Psoas muscle (tissue), 8 donors: Measurements from ENCODE around the gene TSKU. TPM values are rescaled to one million over a fixed set of nuclear protein-coding genes. Genes with fewer than 3 reads are reported as not detected.

Experiments
- ATAC-seq, 4 donors: fragments of 200-7000 bp; cut with Tn5 transposase; one replicate each; pipeline ENCODE4 v1.9.1; 2020; ENCODE audit warnings: moderate library complexity in 3 of 4, mild to moderate bottlenecking in 2 of 4
- DNase-seq, 2 donors: peaks; one replicate each; pipeline ENCODE4 v3.0.0-alpha.2; 2020
- H3K27ac ChIP-seq: fragments of 200-600 bp; one replicate; pipeline ENCODE4 v1.8.0; 2022
- H3K27me3 ChIP-seq, 3 donors: fragments of 200-600 bp in 1 of 3; one replicate each; pipeline versions ENCODE4 v1.6.1 to v1.8.0; 2013 to 2022; ENCODE audit warnings: low read length in 2 of 3, mild to moderate bottlenecking in 2 of 3, moderate library complexity in 1 of 3; ENCODE audit not compliant: insufficient read depth in 3 of 3
- H3K36me3 ChIP-seq, 2 donors: fragments of 200-600 bp in 1 of 2; one replicate each; pipeline versions ENCODE4 v1.6.1 to v1.8.0; 2013 to 2022; ENCODE audit warnings: low read depth in 1 of 2, mild to moderate bottlenecking in 1 of 2, moderate library complexity in 1 of 2; ENCODE audit not compliant: insufficient read depth in 1 of 2
- H3K4me1 ChIP-seq: fragments of 200-600 bp; one replicate; pipeline ENCODE4 v1.8.0; 2022
- H3K4me3 ChIP-seq: fragments of 200-600 bp; one replicate; pipeline ENCODE4 v1.8.0; 2022; ENCODE audit warnings: mild to moderate bottlenecking
- H3K9me3 ChIP-seq: fragments of 200-600 bp; one replicate; pipeline ENCODE4 v1.8.0; 2022
- CTCF ChIP-seq: fragments of 200-600 bp; IDR thresholded peaks from one replicate; pipeline ENCODE4 v1.8.0; 2022; ENCODE audit warnings: antibody characterized with exemption
- WGBS, 3 donors: extraction: QIAGEN DNeasy Blood & Tissue Kit; methylation state at CpG; one replicate each; pipeline versions ENCODE4 v1.1.6 to v1.1.7; 2013; 5-methylcytosine and 5-hydroxymethylcytosine counted together
- intact Hi-C, 2 donors: fragments of 100-400 bp; cut with DNase I; formaldehyde crosslinking; loops; one replicate each; pipeline versions ENCODE4 v1.11.0 to v1.14.2; 2022
- polyA plus RNA-seq, 3 donors: library from polyadenylated mRNA; stranded (reverse); fragments of 200-250 nt; gene quantifications; one replicate each; pipeline ENCODE4 v1.2.3, GENCODE V29; 2013
- total RNA-seq, 4 donors: library from RNA; stranded (reverse); fragmentation: NEBNext Ultra II Directional in 2 of 4; extraction: Animal tissue kit (Norgen Biotek cat#: 25700) in 2 of 4; gene quantifications; one replicate each; pipeline versions ENCODE4 v1.2.1 to v1.2.4, GENCODE V29; 2021 to 2023
- donor health status: healthy with polysubstance abuse.
- donor health status: DM: no; HTN: no; CAD: no; lungs with moderate emphysema.
- donor health status: Bipolar disorder and iron deficiency.
- donor health status: healthy.
- donor health status: DM: yes; HTN: yes; CAD: no.
- donor health status: DM: no; HTN: no; CAD: no.
- donor health status: DM: no; HTN: no; CAD: no.
- donor health status: DM: yes; HTN: yes; CAD: no.

The TSKU gene
- total and polyA plus RNA-seq, 7 donors = 3.1 to 11.4 (median 4.0) TPM

- Histone ChIP-seq H3K27me3 (no peaks in the 10 kb centered on the region), H3K36me3 (no peaks in the 10 kb centered on the region), H3K9me3 (no peaks in the 10 kb centered on the region), H3K4me3 (peak overlapping the region; percentile 46), H3K27ac (no peak overlapping the region), H3K4me1 (no peaks in the 10 kb centered on the region)
- 66 to 76% (median 71%) methylated on average over 9 of the region's 9 CpGs for WGBS, 3 donors
- intact Hi-C loops = loop anchor here (1.0 kb wide), 1 partner anchor 64 kb away; no protein-coding TSS in a partner anchor
- DNase-seq (no peak), ATAC-seq (peak in 3 of 4 donors; percentile 2 to 8 (median 4))
- no peak for TF ChIP-seq CTCF
Observed at GRCh38 chr11:76798671-76799065, 15.5 kb downstream of the TSKU start.

- peak; percentile 91 for TF ChIP-seq CTCF
- no peaks in the 10 kb centered on the region for H3K27me3 ChIP-seq
- 4 to 8% (median 5%) methylated on average over 39 to 47 of the region's 47 CpGs for WGBS, 3 donors
- intact Hi-C loops = loop anchor here in 1 of 2 donors (1.0 kb wide), 1 partner anchor 65 kb away; no protein-coding TSS in a partner anchor
- H3K27ac ChIP-seq = no peak overlapping the region
- DNase-seq (peak; percentile 89 to 93), ATAC-seq (peak; percentile 89 to 93 (median 90))
- no peaks in the 10 kb centered on the region for H3K9me3 ChIP-seq
- peak overlapping the region; percentile 46 for H3K4me3 ChIP-seq
- no peaks in the 10 kb centered on the region for H3K4me1 ChIP-seq
- H3K36me3 ChIP-seq = no peaks in the 10 kb centered on the region
Observed at GRCh38 chr11:76799066-76799804, 16.1 kb downstream of the TSKU start.

GRCh38 chr11:76800466-76801200, 17.5 kb downstream of the TSKU start:
- 90 to 96% (median 90%) methylated on average over 9 of the region's 9 CpGs for WGBS, 3 donors
- H3K27me3 ChIP-seq = no peaks in the 10 kb centered on the region
- no peak for ATAC-seq
- no peak overlapping the region for H3K27ac ChIP-seq
- H3K9me3 ChIP-seq = no peaks in the 10 kb centered on the region
- H3K36me3 ChIP-seq = no peaks in the 10 kb centered on the region
- TF ChIP-seq CTCF = no peak
- intact Hi-C loops = no loop called here
- no peaks in the 10 kb centered on the region for H3K4me1 ChIP-seq
- no peak for DNase-seq
- H3K4me3 ChIP-seq = no peak overlapping the region

- Histone ChIP-seq H3K36me3 (no peaks in the 10 kb centered on the region), H3K27me3 (no peaks in the 10 kb centered on the region), H3K4me3 (no peak overlapping the region), H3K9me3 (no peaks in the 10 kb centered on the region), H3K27ac (no peak overlapping the region), H3K4me1 (no peaks in the 10 kb centered on the region)
- WGBS, 3 donors = 52 to 68% (median 59%) methylated on average over 2 of the region's 2 CpGs
- TF ChIP-seq CTCF = no peak
- intact Hi-C loops = no loop called here
- DNase-seq = no peak
- ATAC-seq = no peak
Observed at GRCh38 chr11:76801225-76801624, 18.1 kb downstream of the TSKU start.
